Vagina (tissue), 2 donors: Measurements from ENCODE around the gene EPC2. TPM values are rescaled to one million over a fixed set of nuclear protein-coding genes. Genes with fewer than 3 reads are reported as not detected.

Experiments
- DNase-seq, 2 donors: peaks; one replicate each; pipeline ENCODE4 v3.0.0-alpha.2; 2017; ENCODE audit errors: extremely low spot score in 2 of 2
- H3K27ac ChIP-seq: fragments of 200-600 bp; sonication (generic); one replicate; pipeline ENCODE4 v1.5.1; 2019
- H3K27me3 ChIP-seq: fragments of 200-600 bp; sonication (generic); one replicate; pipeline ENCODE4 v1.5.1; 2019
- H3K36me3 ChIP-seq, 2 donors: fragments of 200-600 bp; sonication (generic); one replicate each; pipeline ENCODE4 v1.5.1; 2017 to 2019
- H3K4me1 ChIP-seq: fragments of 200-600 bp; sonication (generic); one replicate; pipeline ENCODE4 v1.5.1; 2019
- H3K4me3 ChIP-seq, 2 donors: fragments of 200-600 bp; sonication (generic); 1 replicate in 1 of 2; 2 replicates in 1 of 2; pipeline ENCODE4 v1.5.1; 2016 to 2019
- H3K9me3 ChIP-seq: fragments of 200-600 bp; sonication (generic); one replicate; pipeline ENCODE4 v1.5.1; 2019
- POLR2A ChIP-seq, 2 donors: fragments of 450-650 bp; IDR thresholded peaks; one replicate each; pipeline ENCODE4 v1.6.1; 2017; ENCODE audit warnings: antibody characterized with exemption in 2 of 2, mild to moderate bottlenecking in 2 of 2, moderate library complexity in 2 of 2
- POLR2AphosphoS5 ChIP-seq, 2 donors: sonication (generic); formaldehyde crosslinking; IDR thresholded peaks; one replicate each; pipeline ENCODE4 v1.9.0; 2017; ENCODE audit warnings: antibody characterized with exemption in 2 of 2, mild to moderate bottlenecking in 2 of 2, low read depth in 1 of 2; ENCODE audit not compliant: insufficient read depth in 1 of 2
- intact Hi-C: fragments of 100-400 bp; cut with DNase I; formaldehyde crosslinking; loops from one replicate; pipeline ENCODE4 v1.15.1; 2023
- total RNA-seq: library from RNA; depleted of rRNA; stranded (reverse); fragments of >200 nt; gene quantifications from one replicate; pipeline ENCODE4 v1.2.3, GENCODE V29; 2016
- TF ChIP-seq, protein P1 (sequence below), 3 experiments: fragments of 450-650 bp in 2 of 3; fragments of 200-600 bp in 1 of 3; sonication (generic) in 1 of 3; IDR thresholded peaks; one replicate each; pipeline ENCODE4 v1.5.1; 2017 to 2019; ENCODE audit warnings: antibody characterized with exemption in 3 of 3, mild to moderate bottlenecking in 2 of 3, moderate library complexity in 2 of 3

Gene EPC2
- total RNA-seq, 1 donor from 2014 or later: 31.9 TPM

GRCh38 chr2:148614322-148615049 is 30.1 kb upstream of the EPC2 start:
- H3K36me3 ChIP-seq: no peaks in the 10 kb centered on the region
- TF ChIP-seq, protein P1, sequence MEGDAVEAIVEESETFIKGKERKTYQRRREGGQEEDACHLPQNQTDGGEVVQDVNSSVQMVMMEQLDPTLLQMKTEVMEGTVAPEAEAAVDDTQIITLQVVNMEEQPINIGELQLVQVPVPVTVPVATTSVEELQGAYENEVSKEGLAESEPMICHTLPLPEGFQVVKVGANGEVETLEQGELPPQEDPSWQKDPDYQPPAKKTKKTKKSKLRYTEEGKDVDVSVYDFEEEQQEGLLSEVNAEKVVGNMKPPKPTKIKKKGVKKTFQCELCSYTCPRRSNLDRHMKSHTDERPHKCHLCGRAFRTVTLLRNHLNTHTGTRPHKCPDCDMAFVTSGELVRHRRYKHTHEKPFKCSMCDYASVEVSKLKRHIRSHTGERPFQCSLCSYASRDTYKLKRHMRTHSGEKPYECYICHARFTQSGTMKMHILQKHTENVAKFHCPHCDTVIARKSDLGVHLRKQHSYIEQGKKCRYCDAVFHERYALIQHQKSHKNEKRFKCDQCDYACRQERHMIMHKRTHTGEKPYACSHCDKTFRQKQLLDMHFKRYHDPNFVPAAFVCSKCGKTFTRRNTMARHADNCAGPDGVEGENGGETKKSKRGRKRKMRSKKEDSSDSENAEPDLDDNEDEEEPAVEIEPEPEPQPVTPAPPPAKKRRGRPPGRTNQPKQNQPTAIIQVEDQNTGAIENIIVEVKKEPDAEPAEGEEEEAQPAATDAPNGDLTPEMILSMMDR (IDR thresholded peaks at IDR 0.05): no peak
- no peak for TF ChIP-seq POLR2AphosphoS5 (IDR thresholded peaks at IDR 0.05; ENCODE audit: insufficient read depth in 1 of 2, low read depth in 1 of 2)
- TF ChIP-seq POLR2A (IDR thresholded peaks at IDR 0.05): no peak
- no peak for DNase-seq
- H3K4me1 ChIP-seq: peaks cover 27% of the 10 kb centered on the region
- H3K4me3 ChIP-seq: no peak overlapping the region
- intact Hi-C loops: no loop called here
- H3K27me3 ChIP-seq: no peaks in the 10 kb centered on the region
- peak overlapping the region; percentile 34 for H3K27ac ChIP-seq
- H3K9me3 ChIP-seq: no peaks in the 10 kb centered on the region

DNA sequence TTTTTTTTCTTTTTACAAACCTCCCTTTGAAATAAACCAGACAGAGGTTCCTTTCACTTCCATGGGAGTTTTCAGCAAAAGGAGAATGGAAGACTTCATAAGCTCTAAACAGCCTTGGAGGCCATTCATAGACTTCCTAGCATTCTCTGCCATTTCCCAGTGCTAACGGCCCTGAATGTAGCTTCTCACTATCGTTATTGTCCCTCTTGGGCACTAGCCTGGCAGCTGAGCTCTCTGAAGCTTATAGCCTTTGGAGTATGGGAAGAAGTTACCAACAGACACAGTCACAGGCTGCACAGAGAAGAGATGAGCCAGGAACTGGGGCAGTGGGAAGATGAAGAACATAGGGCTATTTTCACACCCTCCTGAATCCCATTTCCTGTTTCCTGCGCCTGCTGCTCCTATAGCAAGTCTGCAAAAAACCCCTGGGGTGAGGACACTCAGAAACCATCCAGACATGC is 29.1 kb upstream of the EPC2 start:
- intact Hi-C loops: no loop called here
- peaks cover 27% of the 10 kb centered on the region for H3K4me1 ChIP-seq
- no peaks in the 10 kb centered on the region for H3K27me3 ChIP-seq
- H3K9me3 ChIP-seq: no peaks in the 10 kb centered on the region
- no peak overlapping the region for H3K4me3 ChIP-seq
- no peaks in the 10 kb centered on the region for H3K36me3 ChIP-seq
- H3K27ac ChIP-seq: no peak overlapping the region
- TF ChIP-seq, protein P1 (IDR thresholded peaks at IDR 0.05): no peak
- TF ChIP-seq POLR2AphosphoS5 (IDR thresholded peaks at IDR 0.05; ENCODE audit: insufficient read depth in 1 of 2, low read depth in 1 of 2): no peak
- TF ChIP-seq POLR2A (IDR thresholded peaks at IDR 0.05): no peak
- DNase-seq: no peak

GRCh38 chr2:148616662-148617061 is 27.9 kb upstream of the EPC2 start:
- no peak overlapping the region for H3K4me3 ChIP-seq
- H3K36me3 ChIP-seq: no peaks in the 10 kb centered on the region
- H3K9me3 ChIP-seq: no peaks in the 10 kb centered on the region
- H3K27me3 ChIP-seq: no peaks in the 10 kb centered on the region
- H3K27ac ChIP-seq: no peak overlapping the region
- TF ChIP-seq POLR2A (IDR thresholded peaks at IDR 0.05) (no peak), POLR2AphosphoS5 (IDR thresholded peaks at IDR 0.05; ENCODE audit: insufficient read depth in 1 of 2, low read depth in 1 of 2) (no peak)
- TF ChIP-seq, protein P1 (IDR thresholded peaks at IDR 0.05): no peak
- no peak for DNase-seq
- intact Hi-C loops: no loop called here
- H3K4me1 ChIP-seq: peaks cover 27% of the 10 kb centered on the region

- Histone ChIP-seq H3K4me3 (no peak overlapping the region), H3K36me3 (no peaks in the 10 kb centered on the region), H3K4me1 (peaks cover 27% of the 10 kb centered on the region), H3K27ac (no peak overlapping the region), H3K27me3 (no peaks in the 10 kb centered on the region), H3K9me3 (no peaks in the 10 kb centered on the region)
- intact Hi-C loops: no loop called here
- no peak for DNase-seq
- TF ChIP-seq, protein P1 (IDR thresholded peaks at IDR 0.05): no peak
- no peak for TF ChIP-seq POLR2A (IDR thresholded peaks at IDR 0.05)
- no peak for TF ChIP-seq POLR2AphosphoS5 (IDR thresholded peaks at IDR 0.05; ENCODE audit: insufficient read depth in 1 of 2, low read depth in 1 of 2)
These were observed 27.3 kb upstream of the EPC2 start for GRCh38 chr2:148617219-148617618.

DNA sequence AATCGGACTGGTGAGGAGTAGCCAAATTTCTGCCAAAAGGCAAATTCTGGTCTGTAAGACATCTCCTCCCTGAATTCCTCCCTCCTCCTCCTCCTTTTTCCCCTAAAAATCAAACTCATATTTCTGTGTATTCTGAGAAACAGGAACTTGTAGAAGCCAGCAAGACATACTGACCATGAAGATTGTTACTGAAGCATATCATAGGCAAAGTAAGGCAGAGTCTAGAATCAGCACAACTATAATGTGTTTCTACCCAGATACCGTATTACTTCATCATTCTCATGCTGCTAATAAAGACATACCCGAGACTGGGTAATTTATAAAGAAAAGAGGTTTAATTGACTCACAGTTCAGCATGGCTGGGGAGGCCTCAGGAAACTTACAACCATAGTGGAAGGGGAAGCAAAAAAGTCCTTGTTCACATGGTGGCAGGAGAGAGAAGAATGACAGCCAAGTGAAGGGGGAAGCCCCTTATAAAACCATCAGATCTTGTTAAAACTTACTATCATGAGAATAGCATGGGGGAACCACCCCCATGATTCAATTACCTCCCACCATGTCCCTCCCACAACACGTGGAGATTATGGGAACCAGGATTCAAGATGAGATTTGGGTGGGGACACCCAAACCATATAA is 24.9 kb upstream of the EPC2 start:
- TF ChIP-seq POLR2A (IDR thresholded peaks at IDR 0.05) (no peak), POLR2AphosphoS5 (IDR thresholded peaks at IDR 0.05; ENCODE audit: insufficient read depth in 1 of 2, low read depth in 1 of 2) (no peak)
- TF ChIP-seq, protein P1 (IDR thresholded peaks at IDR 0.05): no peak
- intact Hi-C loops: no loop called here
- H3K4me1 ChIP-seq: peaks cover 12% of the 10 kb centered on the region

More for the DNA sequence above, 24.9 kb upstream of the EPC2 start:
- H3K4me3 ChIP-seq: no peak overlapping the region
- no peak for DNase-seq
- H3K27ac ChIP-seq: no peak overlapping the region
- H3K9me3 ChIP-seq: no peaks in the 10 kb centered on the region
- no peaks in the 10 kb centered on the region for H3K36me3 ChIP-seq
- H3K27me3 ChIP-seq: no peaks in the 10 kb centered on the region
